Activated CD4-positive, alpha-beta memory T cell treated with anti-CD3 and anti-CD28 coated beads for 36 hours (primary cell): ENCODE data around the gene IGF2. TPM values are rescaled to one million over a fixed set of nuclear protein-coding genes. Genes with fewer than 3 reads are reported as not detected.

Experiments
- CTCF ChIA-PET: fragments of 350-600 bp; sonication (Branson Sonifier 250); formaldehyde crosslinking; loops from one replicate; lab custom pipeline; 2021; ENCODE audit warnings: antibody characterized with exemption, inconsistent platforms; lab: Charles Lee
- POLR2A ChIA-PET: fragments of 350-600 bp; sonication (Branson Sonifier 250); formaldehyde crosslinking; loops from one replicate; lab custom pipeline; 2021; ENCODE audit warnings: antibody characterized with exemption; lab: Charles Lee
- DNase-seq: peaks from one replicate; pipeline ENCODE4 v3.0.0-alpha.2; 2020
- H3K27ac Mint-ChIP-seq: one replicate; pipeline ENCODE4 v1.8.0; 2021; ENCODE audit warnings: mixed read lengths
- H3K27me3 Mint-ChIP-seq: one replicate; pipeline ENCODE4 v1.8.0; 2021; ENCODE audit warnings: mixed read lengths
- H3K36me3 Mint-ChIP-seq: one replicate; pipeline ENCODE4 v1.8.0; 2021; ENCODE audit warnings: mixed read lengths
- H3K4me1 Mint-ChIP-seq: one replicate; pipeline ENCODE4 v1.8.0; 2021; ENCODE audit warnings: low read depth, mixed read lengths
- H3K4me3 Mint-ChIP-seq: one replicate; pipeline ENCODE4 v1.8.0; 2021; ENCODE audit warnings: mild to moderate bottlenecking, mixed read lengths
- H3K9me3 Mint-ChIP-seq: one replicate; pipeline ENCODE4 v1.8.0; 2021; ENCODE audit warnings: mixed read lengths
- intact Hi-C: fragments of 100-400 bp; cut with micrococcal nuclease; formaldehyde crosslinking; loops from one replicate; pipeline ENCODE4 v1.15.1; 2023
- microRNA-seq: library from miRNA; unstranded; fragments of <30 nt; microRNA quantifications from one replicate; pipeline ENCODE4 v1.2.0, GENCODE V29; 2022; ENCODE audit warnings: borderline number of aligned reads, borderline microRNAs expressed, borderline replicate concordance
- total RNA-seq, 2 experiments: library from RNA; stranded (reverse); gene quantifications; one replicate each; pipeline ENCODE4 v1.2.3, GENCODE V29; 2021

IGF2 gene
- total RNA-seq, 2 experiments from 2014 or later, result 26.5 to 27.0 TPM

DNA sequence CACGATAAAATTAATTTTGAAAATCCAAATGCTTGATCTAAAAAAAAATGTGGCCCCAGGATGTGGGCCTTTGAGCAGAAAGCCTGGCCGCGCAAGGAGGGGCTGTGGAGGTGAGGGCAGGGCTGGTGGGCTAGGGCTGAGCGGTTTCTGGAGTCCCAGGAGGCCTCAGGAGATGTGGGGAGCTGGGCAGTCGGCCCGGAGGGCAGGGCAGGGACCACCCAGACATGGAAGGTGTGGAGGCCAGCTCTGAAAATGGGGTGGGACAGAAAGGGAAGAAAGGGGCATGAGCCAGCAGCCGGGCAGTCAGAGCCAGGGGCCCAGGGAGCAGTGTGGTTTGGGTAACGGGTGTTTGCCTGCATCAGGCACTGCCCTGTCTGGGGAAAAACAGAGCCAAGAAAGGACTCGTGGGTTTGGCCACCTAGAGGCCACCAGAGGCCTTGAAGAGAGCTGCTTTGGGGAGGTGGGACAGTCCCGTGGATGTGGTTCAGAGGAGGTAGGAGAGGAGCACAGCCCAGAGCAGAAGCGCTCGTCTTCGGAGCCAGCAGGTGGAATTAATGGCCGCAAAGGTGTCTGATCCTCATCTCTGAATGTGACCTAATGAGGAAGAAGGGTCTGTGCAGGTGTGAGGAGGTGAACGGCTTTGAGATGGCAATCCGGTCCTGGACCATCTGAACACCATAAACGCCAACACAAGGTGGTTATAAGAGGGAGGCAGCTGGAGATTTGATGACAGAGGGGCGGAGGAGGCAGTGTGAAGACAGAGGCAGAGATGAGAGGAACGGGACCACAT is 50.2 kb downstream of the IGF2 start:
- H3K36me3 Mint-ChIP-seq, result no peaks in the 10 kb centered on the region
- POLR2A ChIA-PET, result no interaction called here
- intact Hi-C loops, result no loop called here
- H3K4me3 Mint-ChIP-seq, result no peak overlapping the region
- H3K9me3 Mint-ChIP-seq, result peaks cover 7% of the 10 kb centered on the region
- peak; percentile 31 for DNase-seq
- CTCF ChIA-PET, result interaction anchor here (0.6 to 2.6 kb wide), 8 partner anchors 12 to 551 kb away, joined by 3 to 7 read pairs (median 4); no protein-coding TSS in a partner anchor
- peaks cover 19% of the 10 kb centered on the region for H3K27me3 Mint-ChIP-seq
- no peak overlapping the region for H3K27ac Mint-ChIP-seq
- H3K4me1 Mint-ChIP-seq, result peaks cover 9% of the 10 kb centered on the region

DNA sequence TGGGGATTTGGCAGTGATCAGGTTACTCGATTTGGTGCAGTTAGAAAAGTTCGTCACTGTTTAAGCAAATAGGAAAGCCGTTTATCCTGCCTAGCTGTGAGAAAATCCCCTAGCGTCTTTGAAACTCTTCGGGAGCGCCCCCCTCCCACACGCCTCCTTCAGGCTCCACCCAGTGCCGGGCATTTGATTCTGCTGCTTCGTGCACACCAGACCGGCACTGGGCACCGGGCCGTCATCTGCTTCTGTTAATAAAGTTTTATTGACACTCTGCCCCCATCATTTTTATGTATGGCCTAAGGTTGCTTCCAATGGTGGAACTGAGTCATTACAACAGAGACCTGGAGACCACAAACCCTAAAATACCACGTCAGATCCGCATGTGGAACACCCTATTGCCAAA is 50.9 kb downstream of the IGF2 start:
- H3K36me3 Mint-ChIP-seq, result no peaks in the 10 kb centered on the region
- peaks cover 19% of the 10 kb centered on the region for H3K27me3 Mint-ChIP-seq
- peak; percentile 6 for DNase-seq
- no peak overlapping the region for H3K27ac Mint-ChIP-seq
- H3K4me3 Mint-ChIP-seq, result no peak overlapping the region
- intact Hi-C loops, result no loop called here
- peaks cover 7% of the 10 kb centered on the region for H3K4me1 Mint-ChIP-seq
- H3K9me3 Mint-ChIP-seq, result peaks cover 9% of the 10 kb centered on the region
- ChIA-PET POLR2A (no interaction called here), CTCF (interaction anchor here (0.7 to 2.6 kb wide), 4 partner anchors 11 to 62 kb away, joined by 3 to 7 read pairs (median 5); no protein-coding TSS in a partner anchor)

DNA sequence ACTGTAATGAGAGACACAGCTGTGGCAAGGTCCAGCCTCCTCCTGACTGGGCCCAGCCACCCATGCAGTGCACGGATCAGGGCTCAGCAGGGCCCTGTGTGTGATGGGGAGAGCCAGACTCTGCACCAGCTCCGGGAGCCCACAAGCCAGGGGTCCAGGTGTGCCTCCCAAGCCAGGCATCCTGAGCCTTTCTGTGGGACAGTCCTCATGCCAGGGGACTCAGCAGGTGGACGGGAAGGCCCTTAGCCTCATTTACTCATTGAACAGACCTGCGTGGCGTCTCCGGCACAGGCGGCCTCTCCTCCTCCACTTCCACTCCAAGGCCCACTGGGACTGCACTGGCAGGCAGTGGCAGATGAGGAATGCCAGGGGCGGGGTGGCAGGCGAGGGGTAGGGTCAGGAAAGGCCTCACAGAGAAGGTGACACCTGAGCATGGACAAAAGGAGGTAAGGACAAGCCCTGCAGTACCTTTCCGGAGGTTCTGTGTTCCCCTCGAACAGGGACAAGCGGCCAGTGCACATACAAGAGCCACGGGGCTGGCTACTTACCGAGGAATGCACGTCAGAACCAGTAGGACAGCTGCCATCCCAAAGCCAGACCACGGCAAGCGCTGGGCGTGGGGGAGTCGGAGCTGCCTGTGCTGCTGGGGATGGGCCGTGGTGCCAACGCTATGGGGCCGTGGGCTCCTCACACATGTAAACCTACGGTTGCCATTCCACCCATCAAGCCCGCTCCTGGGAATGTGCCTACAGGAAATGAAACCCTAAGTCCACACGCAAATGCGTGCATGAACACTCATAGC is 52.7 kb downstream of the IGF2 start:
- Mint-ChIP-seq H3K36me3 (no peaks in the 10 kb centered on the region), H3K27me3 (peaks cover 15% of the 10 kb centered on the region), H3K9me3 (peaks cover 9% of the 10 kb centered on the region), H3K27ac (no peak overlapping the region), H3K4me1 (no peaks in the 10 kb centered on the region), H3K4me3 (no peak overlapping the region)
- intact Hi-C loops, result no loop called here
- POLR2A ChIA-PET, result no interaction called here
- CTCF ChIA-PET, result no interaction called here
- DNase-seq, result peak; percentile 7

DNA sequence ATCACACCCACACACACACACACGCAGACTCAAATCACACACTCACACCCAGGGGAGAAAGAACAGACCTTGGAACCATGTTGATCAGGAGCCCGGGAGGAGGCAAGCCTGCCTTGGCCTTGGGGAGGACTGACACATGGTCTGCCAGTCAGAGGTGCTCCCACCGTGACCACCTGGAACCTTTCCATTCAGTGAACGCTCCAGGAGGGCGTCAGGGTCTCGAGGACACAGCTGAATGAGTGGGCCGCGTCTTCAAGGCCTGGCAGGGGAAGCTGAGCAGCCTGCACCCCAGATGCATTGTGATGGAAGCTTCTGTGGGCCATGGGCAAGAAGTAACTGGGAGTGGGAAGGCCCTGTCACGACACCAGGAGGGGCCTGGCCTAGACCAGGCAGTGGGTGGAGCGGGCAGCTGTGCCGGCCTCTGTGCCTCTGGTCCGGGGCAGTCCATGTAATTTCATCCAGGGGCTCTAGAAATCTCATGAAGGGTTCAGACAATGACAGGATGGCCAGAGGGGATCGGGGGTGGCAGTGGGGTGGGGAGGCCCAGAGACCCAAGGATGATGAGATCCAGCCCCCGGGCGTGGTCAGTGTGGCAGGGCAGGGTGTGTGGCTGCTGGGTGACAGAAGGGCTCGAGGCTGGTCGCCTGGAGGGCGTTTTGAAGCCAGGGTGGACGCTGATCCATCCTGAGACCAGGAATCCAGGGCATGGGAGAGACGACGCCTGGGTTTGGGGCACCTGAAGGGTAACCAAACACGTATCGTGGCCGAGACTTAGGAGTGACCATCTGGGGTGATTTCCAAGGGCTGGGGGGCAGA is 53.7 kb downstream of the IGF2 start:
- Mint-ChIP-seq H3K9me3 (peaks cover 9% of the 10 kb centered on the region), H3K4me3 (no peak overlapping the region), H3K27ac (no peak overlapping the region), H3K27me3 (peaks cover 16% of the 10 kb centered on the region), H3K4me1 (no peaks in the 10 kb centered on the region), H3K36me3 (no peaks in the 10 kb centered on the region)
- intact Hi-C loops, result no loop called here
- ChIA-PET CTCF (no interaction called here), POLR2A (no interaction called here)
- DNase-seq, result no peak

- no peak for DNase-seq
- Mint-ChIP-seq H3K27me3 (peaks cover 16% of the 10 kb centered on the region), H3K4me1 (no peaks in the 10 kb centered on the region), H3K4me3 (no peak overlapping the region), H3K36me3 (no peaks in the 10 kb centered on the region), H3K27ac (no peak overlapping the region), H3K9me3 (peaks cover 9% of the 10 kb centered on the region)
- POLR2A ChIA-PET, result no interaction called here
- intact Hi-C loops, result no loop called here
- CTCF ChIA-PET, result no interaction called here
Measured at GRCh38 chr11:2084721-2085120, 54.5 kb downstream of the IGF2 start.

Small RNA genes within 50 kb of the gene (microRNA-seq; reads per million reads assigned to microRNA genes)
- not detected for gene MIR4686
- gene MIR483, result 31.4 reads per million, percentile 50 among the genes with 10 or more reads in this experiment

Other genes with a start within 250 kb of the IGF2 start
- gene PRR33, start 247.5 kb downstream of the IGF2 start, total RNA-seq, result under 1 TPM in 1 of 2 experiments, not detected in 1; 0.07 TPM
- gene TNNT3, start 219.7 kb downstream of the IGF2 start, total RNA-seq, result 1 to 10 TPM; 6.0 to 6.8 TPM
- gene MRPL23, start 192.1 kb downstream of the IGF2 start, total RNA-seq, result 100 to 1,000 TPM; 115 to 119 TPM
- gene H19, start 141.5 kb downstream of the IGF2 start, total RNA-seq, result not detected
- gene INS, start 21.8 kb upstream of the IGF2 start, total RNA-seq, result not detected
- gene TH, start 32.4 kb upstream of the IGF2 start, total RNA-seq, result not detected
- 1 to 10 TPM; 1.5 to 2.0 TPM for gene ASCL2, start 131.2 kb upstream of the IGF2 start, total RNA-seq
- gene C11orf21, start 162.5 kb upstream of the IGF2 start, total RNA-seq, result 1 to 10 TPM; 8.2 to 8.8 TPM
- gene TSPAN32, start 162.6 kb upstream of the IGF2 start, total RNA-seq, result 1 to 10 TPM; 5.5 to 6.5 TPM
- 100 to 1,000 TPM; 177 to 178 TPM for gene CD81, start 237.9 kb upstream of the IGF2 start, total RNA-seq